IMR-90 (cell line): Measurements from ENCODE around the gene CFC1B. TPM values are rescaled to one million over a fixed set of nuclear protein-coding genes. Genes with fewer than 3 reads are reported as not detected.
"Not testable (repeated sequence)": the region's sequence is repeated elsewhere in the genome, so short reads cannot be mapped to it uniquely, and the experiment has no call there.

ENCODE experiments used
- ATAC-seq: fragments of 200-7000 bp; cut with Tn5 transposase; 2 replicates; pipeline ENCODE4 v1.9.1; 2020; ENCODE audit warnings: low read depth, mild to moderate bottlenecking, moderate library complexity
- BruUV-seq: library from RNA; stranded (reverse); fragments of 400-500 nt; replicated peaks from 2 replicates; lab custom pipeline; 2021; lab: Mats Ljungman, UMichigan
- CTCF ChIA-PET: fragments of 300-600 bp; formaldehyde crosslinking; extraction: SDS; loops from one replicate; lab custom pipeline; 2021; ENCODE audit warnings: antibody characterized with exemption; lab: Yijun Ruan, JAX
- POLR2A ChIA-PET: fragments of 300-600 bp; sonication (Branson Sonifier 250); formaldehyde crosslinking; loops from one replicate; lab custom pipeline; 2022; ENCODE audit warnings: antibody characterized with exemption; ENCODE audit not compliant: unreplicated experiment; lab: Charles Lee
- DNase-seq: peaks from one replicate; pipeline ENCODE4 v3.0.0; 2013
- H2AFZ ChIP-seq: replicated peaks from 2 replicates; pipeline ENCODE3; 2013; ENCODE audit warnings: low read length, mild to moderate bottlenecking; ENCODE audit not compliant: poor library complexity
- H2AK5ac ChIP-seq: 2 replicates; pipeline ENCODE4 v1.6.1; 2013; ENCODE audit warnings: low read depth, low read length, inconsistent platforms
- H2AK9ac ChIP-seq: replicated peaks from 2 replicates; pipeline ENCODE3; 2013; ENCODE audit warnings: mild to moderate bottlenecking, low read depth, low read length, moderate library complexity; ENCODE audit not compliant: poor library complexity
- H2BK120ac ChIP-seq: 2 replicates; pipeline ENCODE4 v1.6.1; 2013; ENCODE audit warnings: low read depth, low read length, inconsistent platforms
- H2BK15ac ChIP-seq: 3 replicates; pipeline ENCODE4 v1.6.1; 2013; ENCODE audit warnings: low read depth, low read length, inconsistent platforms
- H2BK20ac ChIP-seq: 2 replicates; pipeline ENCODE4 v1.6.1; 2013; ENCODE audit warnings: low read depth, mild to moderate bottlenecking, inconsistent platforms, low read length, moderate library complexity
- H2BK5ac ChIP-seq: 2 replicates; pipeline ENCODE4 v1.6.1; 2013; ENCODE audit warnings: mild to moderate bottlenecking, low read depth, low read length, inconsistent platforms; ENCODE audit not compliant: poor library complexity, severe bottlenecking
- H3K14ac ChIP-seq: replicated peaks from 2 replicates; pipeline ENCODE4 v1.6.1; 2013; ENCODE audit warnings: low read depth, low read length, inconsistent platforms
- H3K18ac ChIP-seq: 2 replicates; pipeline ENCODE4 v1.6.1; 2013; ENCODE audit warnings: low read depth, low read length, control low read depth
- H3K23ac ChIP-seq: 2 replicates; pipeline ENCODE4 v1.6.1; 2013; ENCODE audit warnings: low read depth, low read length, inconsistent platforms
- H3K27ac ChIP-seq: 2 replicates; pipeline ENCODE4 v1.5.1; 2013; ENCODE audit warnings: mild to moderate bottlenecking, control low read depth, low read length; ENCODE audit not compliant: insufficient read depth
- H3K27me3 ChIP-seq: 2 replicates; pipeline ENCODE4 v1.6.1; 2013; ENCODE audit warnings: low read length; ENCODE audit not compliant: control insufficient read depth, insufficient read depth
- H3K36me3 ChIP-seq: 2 replicates; pipeline ENCODE4 v1.6.1; 2013; ENCODE audit warnings: low read length, mixed read lengths; ENCODE audit not compliant: control insufficient read depth, insufficient read depth
- H3K4ac ChIP-seq: 2 replicates; pipeline ENCODE4 v1.6.1; 2013; ENCODE audit warnings: low read depth, low read length, inconsistent platforms
- H3K4me1 ChIP-seq: 2 replicates; pipeline ENCODE4 v1.6.1; 2013; ENCODE audit warnings: low read length, mixed read lengths; ENCODE audit not compliant: control insufficient read depth, insufficient read depth
- H3K4me2 ChIP-seq: 2 replicates; pipeline ENCODE4 v1.6.1; 2013; ENCODE audit warnings: low read depth, mild to moderate bottlenecking, control low read depth, low read length, moderate library complexity
- H3K4me3 ChIP-seq: 2 replicates; pipeline ENCODE4 v1.5.1; 2013; ENCODE audit warnings: low read depth, mild to moderate bottlenecking, control low read depth, low read length, moderate library complexity; ENCODE audit not compliant: insufficient read depth
- H3K56ac ChIP-seq: 2 replicates; pipeline ENCODE4 v1.6.1; 2013; ENCODE audit warnings: low read length, inconsistent platforms; ENCODE audit not compliant: insufficient read depth; ENCODE audit errors: extremely low read depth
- H3K79me1 ChIP-seq, 2 experiments: 2 replicates each; pipeline ENCODE4 v1.6.1; 2013; ENCODE audit warnings: low read length in 2 of 2, inconsistent platforms in 1 of 2, low read depth in 1 of 2
- H3K9ac ChIP-seq: 2 replicates; pipeline ENCODE4 v1.6.1; 2013; ENCODE audit warnings: low read depth, low read length, control low read depth
- H3K9me1 ChIP-seq: 2 replicates; pipeline ENCODE4 v1.6.1; 2013; ENCODE audit warnings: low read length, inconsistent platforms; ENCODE audit not compliant: insufficient read depth
- H3K9me3 ChIP-seq: 2 replicates; pipeline ENCODE4 v1.6.1; 2013; ENCODE audit warnings: low read length; ENCODE audit not compliant: control insufficient read depth, insufficient read depth
- H4K20me1 ChIP-seq: 2 replicates; pipeline ENCODE4 v1.6.1; 2013; ENCODE audit warnings: low read length, inconsistent platforms; ENCODE audit not compliant: insufficient read depth
- H4K5ac ChIP-seq: 2 replicates; pipeline ENCODE4 v1.6.1; 2013; ENCODE audit warnings: mild to moderate bottlenecking, low read depth, low read length, control low read depth
- H4K8ac ChIP-seq, 2 experiments: 2 replicates each; pipeline ENCODE4 v1.6.1; 2013; ENCODE audit warnings: low read depth in 2 of 2, low read length in 2 of 2, control low read depth in 1 of 2, inconsistent platforms in 1 of 2
- H4K91ac ChIP-seq: 2 replicates; pipeline ENCODE4 v1.6.1; 2013; ENCODE audit warnings: low read depth, low read length, inconsistent platforms; ENCODE audit not compliant: insufficient read depth
- WGBS, 2 experiments: methylation state at CpG; one replicate each; pipeline versions ENCODE4 v1.1.5 to v1.1.7; 2013; ENCODE audit warnings: missing lambda C conversion rate in 2 of 2; ENCODE audit not compliant: insufficient read length in 1 of 2; ENCODE audit errors: extremely low coverage in 2 of 2; 5-methylcytosine and 5-hydroxymethylcytosine counted together
- dilution Hi-C: fragments of 300-500 bp; cut with HindIII; formaldehyde crosslinking; loops from one replicate; pipeline ENCODE4 v1.14.3; 2018; ENCODE audit warnings: low sequenced_read_pairs; ENCODE audit not compliant: unreplicated experiment
- in situ Hi-C: fragments of 300-500 bp; cut with MboI; formaldehyde crosslinking; loops from 3 replicates; pipeline ENCODE4 v1.14.3; 2019; ENCODE audit warnings: low sequenced_read_pairs, inconsistent platforms, mixed read lengths
- intact Hi-C: fragments of 100-400 bp; cut with micrococcal nuclease; formaldehyde crosslinking; loops from 2 replicates; pipeline ENCODE4 v1.10.0; 2022
- polyA plus RNA-seq, 3 experiments: library from polyadenylated mRNA; depleted of rRNA; stranded (reverse); fragments of >200 nt; gene quantifications; 2 replicates each; pipeline ENCODE4 v1.2.3, GENCODE V29; 2012; ENCODE audit warnings: low replicate concordance in 1 of 3
- total RNA-seq: library from RNA; depleted of rRNA; stranded (reverse); fragments of >200 nt; gene quantifications from 2 replicates; pipeline ENCODE4 v1.2.3, GENCODE V29; 2012

CFC1B gene
- total and polyA plus RNA-seq, 2 of the 4 experiments (the other 2 are of a cell fraction), result not detected

- H3K9me1 ChIP-seq, H2BK15ac ChIP-seq, H3K9ac ChIP-seq, H3K4ac ChIP-seq, dilution Hi-C loops, ATAC-seq, DNase-seq, in situ Hi-C loops, H4K5ac ChIP-seq, H3K4me3 ChIP-seq, H3K4me2 ChIP-seq, H3K9me3 ChIP-seq, H3K56ac ChIP-seq, H2BK120ac ChIP-seq, H3K27ac ChIP-seq, H3K18ac ChIP-seq, H2AK5ac ChIP-seq, H3K23ac ChIP-seq, H4K91ac ChIP-seq, H3K27me3 ChIP-seq, intact Hi-C loops, H2AK9ac ChIP-seq, H2AFZ ChIP-seq, H2BK20ac ChIP-seq, POLR2A ChIA-PET, H3K36me3 ChIP-seq, H3K14ac ChIP-seq, H4K20me1 ChIP-seq, H3K4me1 ChIP-seq, CTCF ChIA-PET, H3K79me1 ChIP-seq, H2BK5ac ChIP-seq, H4K8ac ChIP-seq, BruUV-seq: not testable (repeated sequence)
- no CpG with 5 or more reads among the region's 27 CpGs for WGBS, 2 experiments
These were observed 28.5 kb downstream of the CFC1B start for GRCh38 chr2:130549475-130549874.

- dilution Hi-C loops, H3K79me1 ChIP-seq, H2AK9ac ChIP-seq, H3K9ac ChIP-seq, H3K4ac ChIP-seq, intact Hi-C loops, H2BK15ac ChIP-seq, H3K9me3 ChIP-seq, in situ Hi-C loops, H3K9me1 ChIP-seq, H4K8ac ChIP-seq, H3K14ac ChIP-seq, H3K27me3 ChIP-seq, CTCF ChIA-PET, H3K4me2 ChIP-seq, BruUV-seq, H3K56ac ChIP-seq, H2AK5ac ChIP-seq, H4K20me1 ChIP-seq, H2BK20ac ChIP-seq, H3K18ac ChIP-seq, H4K5ac ChIP-seq, ATAC-seq, POLR2A ChIA-PET, H3K4me3 ChIP-seq, H3K4me1 ChIP-seq, H4K91ac ChIP-seq, H3K27ac ChIP-seq, H3K23ac ChIP-seq, DNase-seq, H2BK5ac ChIP-seq, H3K36me3 ChIP-seq, H2BK120ac ChIP-seq, H2AFZ ChIP-seq: not testable (repeated sequence)
- no CpG with 5 or more reads among the region's 4 CpGs for WGBS, 2 experiments
These were observed 33.2 kb downstream of the CFC1B start for GRCh38 chr2:130554178-130554577.
